Endothelial cell of umbilical vein (primary cell): Measurements from ENCODE around the gene KRTAP5-2.

ENCODE experiments used
- POLR2AphosphoS5 ChIP-seq: IDR thresholded peaks from 2 replicates; pipeline ENCODE4 v1.6.1; 2012; ENCODE audit warnings: low read depth, mild to moderate bottlenecking, control low read depth, low read length, moderate library complexity; ENCODE audit not compliant: insufficient read depth
- TF ChIP-seq, protein P1 (sequence below), 2 donors: IDR thresholded peaks; 1 replicate in 1 of 2; 2 replicates in 1 of 2; pipeline ENCODE4 v1.5.1; 2011; ENCODE audit warnings: low read length in 2 of 2, mild to moderate bottlenecking in 2 of 2, moderate library complexity in 2 of 2, control low read depth in 1 of 2, inconsistent platforms in 1 of 2, low read depth in 1 of 2; ENCODE audit not compliant: insufficient read depth in 1 of 2; ENCODE audit errors: extremely low read depth in 1 of 2

GRCh38 chr11:1560649-1561251 is 37.3 kb downstream of the KRTAP5-2 start:
- TF ChIP-seq, protein P1, sequence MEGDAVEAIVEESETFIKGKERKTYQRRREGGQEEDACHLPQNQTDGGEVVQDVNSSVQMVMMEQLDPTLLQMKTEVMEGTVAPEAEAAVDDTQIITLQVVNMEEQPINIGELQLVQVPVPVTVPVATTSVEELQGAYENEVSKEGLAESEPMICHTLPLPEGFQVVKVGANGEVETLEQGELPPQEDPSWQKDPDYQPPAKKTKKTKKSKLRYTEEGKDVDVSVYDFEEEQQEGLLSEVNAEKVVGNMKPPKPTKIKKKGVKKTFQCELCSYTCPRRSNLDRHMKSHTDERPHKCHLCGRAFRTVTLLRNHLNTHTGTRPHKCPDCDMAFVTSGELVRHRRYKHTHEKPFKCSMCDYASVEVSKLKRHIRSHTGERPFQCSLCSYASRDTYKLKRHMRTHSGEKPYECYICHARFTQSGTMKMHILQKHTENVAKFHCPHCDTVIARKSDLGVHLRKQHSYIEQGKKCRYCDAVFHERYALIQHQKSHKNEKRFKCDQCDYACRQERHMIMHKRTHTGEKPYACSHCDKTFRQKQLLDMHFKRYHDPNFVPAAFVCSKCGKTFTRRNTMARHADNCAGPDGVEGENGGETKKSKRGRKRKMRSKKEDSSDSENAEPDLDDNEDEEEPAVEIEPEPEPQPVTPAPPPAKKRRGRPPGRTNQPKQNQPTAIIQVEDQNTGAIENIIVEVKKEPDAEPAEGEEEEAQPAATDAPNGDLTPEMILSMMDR (IDR thresholded peaks at IDR 0.05; ENCODE audit: extremely low read depth in 1 of 2, insufficient read depth in 1 of 2, low read depth in 1 of 2, low read length in 2 of 2): no peak
- no peak for TF ChIP-seq POLR2AphosphoS5
